Measurements from ENCODE around the gene SP100. TPM values are rescaled to one million over a fixed set of nuclear protein-coding genes. Genes with fewer than 3 reads are reported as not detected.

Gene SP100
- total RNA-seq, 2 donors from 2014 or later: 0.11 to 0.70 TPM

GRCh38 chr2:230537531-230537976 is 121.6 kb downstream of the SP100 start:
- H3K27me3 Mint-ChIP-seq (ENCODE audit: insufficient read depth): peaks cover 5% of the 10 kb centered on the region
- Histone ChIP-seq H3K4me1 (ENCODE audit: control insufficient read depth, insufficient read depth, low read length) (no peaks in the 10 kb centered on the region), H3K9ac (ENCODE audit: extremely low read depth, low read length, poor library complexity, severe bottlenecking) (no peak overlapping the region), H3K4me3 (ENCODE audit: low read length) (no peak overlapping the region), H3K9me3 (ENCODE audit: control insufficient read depth, low read length) (no peaks in the 10 kb centered on the region), H3K27ac (ENCODE audit: low read depth, low read length) (no peak overlapping the region), H3K27me3 (ENCODE audit: control insufficient read depth, insufficient read depth, low read length, poor library complexity, severe bottlenecking) (no peaks in the 10 kb centered on the region), H3K36me3 (ENCODE audit: control insufficient read depth, insufficient read depth, low read length) (no peaks in the 10 kb centered on the region)
- no peak for DNase-seq
- no peaks in the 10 kb centered on the region for H3K36me3 Mint-ChIP-seq (ENCODE audit: low read depth)
- 84 to 87% methylated on average over 4 of the region's 4 CpGs for WGBS, 2 experiments (ENCODE audit: insufficient coverage in 1 of 2, insufficient read length in 1 of 2)
- H3K4me3 Mint-ChIP-seq: no peak overlapping the region
- no peak overlapping the region for H3K27ac Mint-ChIP-seq
- no peaks in the 10 kb centered on the region for H3K9me3 Mint-ChIP-seq
- no peaks in the 10 kb centered on the region for H3K4me1 Mint-ChIP-seq
- TF ChIP-seq, protein P1, sequence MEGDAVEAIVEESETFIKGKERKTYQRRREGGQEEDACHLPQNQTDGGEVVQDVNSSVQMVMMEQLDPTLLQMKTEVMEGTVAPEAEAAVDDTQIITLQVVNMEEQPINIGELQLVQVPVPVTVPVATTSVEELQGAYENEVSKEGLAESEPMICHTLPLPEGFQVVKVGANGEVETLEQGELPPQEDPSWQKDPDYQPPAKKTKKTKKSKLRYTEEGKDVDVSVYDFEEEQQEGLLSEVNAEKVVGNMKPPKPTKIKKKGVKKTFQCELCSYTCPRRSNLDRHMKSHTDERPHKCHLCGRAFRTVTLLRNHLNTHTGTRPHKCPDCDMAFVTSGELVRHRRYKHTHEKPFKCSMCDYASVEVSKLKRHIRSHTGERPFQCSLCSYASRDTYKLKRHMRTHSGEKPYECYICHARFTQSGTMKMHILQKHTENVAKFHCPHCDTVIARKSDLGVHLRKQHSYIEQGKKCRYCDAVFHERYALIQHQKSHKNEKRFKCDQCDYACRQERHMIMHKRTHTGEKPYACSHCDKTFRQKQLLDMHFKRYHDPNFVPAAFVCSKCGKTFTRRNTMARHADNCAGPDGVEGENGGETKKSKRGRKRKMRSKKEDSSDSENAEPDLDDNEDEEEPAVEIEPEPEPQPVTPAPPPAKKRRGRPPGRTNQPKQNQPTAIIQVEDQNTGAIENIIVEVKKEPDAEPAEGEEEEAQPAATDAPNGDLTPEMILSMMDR (conservative IDR thresholded peaks at IDR 0.05): no peak

- H3K27ac ChIP-seq (ENCODE audit: low read depth, low read length): no peak overlapping the region
- WGBS, 2 experiments (ENCODE audit: insufficient coverage in 1 of 2, insufficient read length in 1 of 2): 96 to 100% methylated on average over 1 of the region's 1 CpG
- no peaks in the 10 kb centered on the region for H3K27me3 ChIP-seq (ENCODE audit: control insufficient read depth, insufficient read depth, low read length, poor library complexity, severe bottlenecking)
- no peak for DNase-seq
- no peak overlapping the region for H3K4me3 Mint-ChIP-seq
- H3K4me3 ChIP-seq (ENCODE audit: low read length): no peak overlapping the region
- H3K9me3 ChIP-seq (ENCODE audit: control insufficient read depth, low read length): no peaks in the 10 kb centered on the region
- H3K9me3 Mint-ChIP-seq: peaks cover 3% of the 10 kb centered on the region
- TF ChIP-seq, protein P1 (conservative IDR thresholded peaks at IDR 0.05): no peak
- H3K36me3 ChIP-seq (ENCODE audit: control insufficient read depth, insufficient read depth, low read length): no peaks in the 10 kb centered on the region
- no peak overlapping the region for H3K9ac ChIP-seq (ENCODE audit: extremely low read depth, low read length, poor library complexity, severe bottlenecking)
- no peaks in the 10 kb centered on the region for H3K4me1 ChIP-seq (ENCODE audit: control insufficient read depth, insufficient read depth, low read length)
- peaks cover 5% of the 10 kb centered on the region for H3K27me3 Mint-ChIP-seq (ENCODE audit: insufficient read depth)
- H3K36me3 Mint-ChIP-seq (ENCODE audit: low read depth): no peaks in the 10 kb centered on the region
- H3K27ac Mint-ChIP-seq: no peak overlapping the region
- H3K4me1 Mint-ChIP-seq: no peaks in the 10 kb centered on the region
Observed at GRCh38 chr2:230540332-230540731, 124.3 kb downstream of the SP100 start.

DNA sequence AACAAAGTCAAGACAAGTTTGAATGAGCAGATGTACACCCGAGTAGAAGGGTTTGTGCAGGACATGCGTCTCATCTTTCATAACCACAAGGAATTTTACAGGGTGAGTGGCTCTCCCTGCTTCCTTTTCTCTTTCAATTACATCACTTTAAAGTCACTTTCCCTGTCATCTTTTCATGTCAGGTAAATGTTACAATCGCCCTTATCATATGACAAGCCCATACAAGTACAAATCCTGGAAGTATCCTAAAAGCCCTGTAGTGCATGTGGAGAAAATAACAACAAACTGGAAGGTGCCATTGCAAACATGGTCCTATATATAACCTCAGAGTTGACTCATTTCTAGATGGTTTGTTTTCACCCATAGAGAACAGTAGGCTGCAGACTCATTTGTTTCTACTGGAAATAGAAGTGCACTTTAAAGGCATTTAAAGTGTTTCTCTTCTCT is 126.0 kb downstream of the SP100 start:
- Mint-ChIP-seq H3K27ac (no peak overlapping the region), H3K36me3 (ENCODE audit: low read depth) (no peaks in the 10 kb centered on the region), H3K27me3 (ENCODE audit: insufficient read depth) (peaks cover 5% of the 10 kb centered on the region), H3K9me3 (peaks cover 3% of the 10 kb centered on the region), H3K4me3 (no peak overlapping the region), H3K4me1 (no peaks in the 10 kb centered on the region)
- H3K9me3 ChIP-seq (ENCODE audit: control insufficient read depth, low read length): no peaks in the 10 kb centered on the region
- H3K36me3 ChIP-seq (ENCODE audit: control insufficient read depth, insufficient read depth, low read length): no peaks in the 10 kb centered on the region
- no peak overlapping the region for H3K4me3 ChIP-seq (ENCODE audit: low read length)
- H3K27me3 ChIP-seq (ENCODE audit: control insufficient read depth, insufficient read depth, low read length, poor library complexity, severe bottlenecking): no peaks in the 10 kb centered on the region
- TF ChIP-seq, protein P1 (conservative IDR thresholded peaks at IDR 0.05): no peak
- DNase-seq: no peak
- no peak overlapping the region for H3K27ac ChIP-seq (ENCODE audit: low read depth, low read length)
- no peak overlapping the region for H3K9ac ChIP-seq (ENCODE audit: extremely low read depth, low read length, poor library complexity, severe bottlenecking)
- H3K4me1 ChIP-seq (ENCODE audit: control insufficient read depth, insufficient read depth, low read length): no peaks in the 10 kb centered on the region
- WGBS, 2 experiments (ENCODE audit: insufficient coverage in 1 of 2, insufficient read length in 1 of 2): 60 to 95% methylated on average over 2 to 3 of the region's 3 CpGs

All from endodermal cell (in vitro differentiated cells).